NCI-H2029 treated with DMSO at 0.1 percent for 48 hours (cell line): Measurements from ENCODE around the gene EMB.
A peak's percentile ranks its signal among the peaks of the same experiment; 100 is the strongest.
"Not testable (repeated sequence)": the region's sequence is repeated elsewhere in the genome, so short reads cannot be mapped to it uniquely, and the experiment has no call there.

Source experiments
- DNase-seq: peaks from one replicate; lab custom pipeline; 2025; lab: John Stamatoyannopoulos, UW

The EMB gene

DNA sequence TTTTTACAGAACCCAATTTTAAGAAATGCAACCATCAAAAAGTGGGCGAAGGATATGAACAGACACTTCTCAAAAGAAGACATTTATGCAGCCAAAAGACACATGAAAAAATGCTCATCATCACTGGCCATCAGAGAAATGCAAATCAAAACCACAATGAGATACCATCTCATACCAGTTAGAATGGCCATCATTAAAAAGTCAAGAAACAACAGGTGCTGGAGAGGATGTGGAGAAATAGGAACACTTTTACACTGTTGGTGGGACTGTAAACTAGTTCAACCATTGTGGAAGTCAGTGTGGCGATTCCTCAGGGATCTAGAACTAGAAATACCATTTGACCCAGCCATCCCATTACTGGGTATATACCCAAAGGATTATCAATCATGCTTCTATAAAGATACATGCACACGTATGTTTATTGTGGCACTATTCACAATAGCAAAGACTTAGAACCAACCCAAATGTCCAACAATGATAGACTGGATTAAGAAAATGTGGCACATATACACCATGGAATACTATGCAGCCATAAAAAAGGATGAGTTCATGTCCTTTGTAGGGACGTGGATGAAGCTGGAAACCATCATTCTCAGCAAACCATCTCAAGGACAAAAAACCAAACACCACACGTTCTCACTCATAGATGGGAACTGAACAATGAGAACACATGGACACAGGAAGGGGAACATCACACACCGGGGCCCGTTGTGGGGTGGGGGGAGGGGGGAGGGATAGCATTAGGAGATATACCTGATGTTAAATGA lies 19.7 kb downstream of the EMB start:
- not testable (repeated sequence) for DNase-seq

- DNase-seq: peak; percentile 27
Measured at GRCh38 chr5:50420343-50420935, 20.6 kb downstream of the EMB start.

GRCh38 chr5:50419656-50420055 lies 21.4 kb downstream of the EMB start:
- not testable (repeated sequence) for DNase-seq

DNA sequence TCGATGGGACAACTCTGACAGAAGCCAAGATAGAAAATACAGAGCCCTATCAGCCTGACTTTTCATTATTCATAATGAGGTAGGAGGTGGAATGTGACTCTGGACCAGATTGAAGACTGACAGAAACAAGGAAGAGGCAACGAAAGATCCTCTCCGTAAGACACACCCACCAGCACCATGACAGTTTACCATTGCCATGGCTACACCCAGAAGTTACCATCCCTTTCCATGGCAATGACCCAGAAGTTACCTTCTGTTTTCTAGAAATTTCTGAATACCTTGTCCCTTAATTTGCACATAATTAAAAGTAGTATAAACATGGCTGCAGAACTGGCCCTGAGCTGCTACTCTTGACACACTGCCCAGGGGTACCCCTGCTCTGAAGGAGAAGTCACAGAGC lies 24.5 kb downstream of the EMB start:
- not testable (repeated sequence) for DNase-seq

DNA sequence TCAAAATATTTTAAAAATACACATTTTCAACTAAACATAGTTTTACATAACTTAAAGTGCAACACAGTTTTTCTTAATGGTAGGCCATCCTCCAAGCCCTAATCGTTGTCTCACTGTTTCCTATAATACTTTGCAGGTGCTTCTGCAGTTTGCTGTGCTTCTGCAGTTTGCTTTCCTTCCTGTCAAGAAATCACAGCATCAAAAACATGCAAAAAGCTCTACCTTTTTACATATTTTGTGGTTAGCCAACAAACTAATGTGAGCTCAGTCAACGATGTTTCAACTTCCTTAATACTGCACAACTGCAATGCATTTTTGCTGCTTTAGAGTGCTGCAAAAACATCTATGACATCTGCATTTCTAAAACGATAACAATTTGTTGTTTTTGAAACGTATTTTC lies 25.2 kb downstream of the EMB start:
- DNase-seq: no peak

GRCh38 chr5:50410932-50411331 lies 30.2 kb downstream of the EMB start:
- DNase-seq: not testable (repeated sequence)

GRCh38 chr5:50406877-50407276 lies 34.2 kb downstream of the EMB start:
- DNase-seq: no peak

DNA sequence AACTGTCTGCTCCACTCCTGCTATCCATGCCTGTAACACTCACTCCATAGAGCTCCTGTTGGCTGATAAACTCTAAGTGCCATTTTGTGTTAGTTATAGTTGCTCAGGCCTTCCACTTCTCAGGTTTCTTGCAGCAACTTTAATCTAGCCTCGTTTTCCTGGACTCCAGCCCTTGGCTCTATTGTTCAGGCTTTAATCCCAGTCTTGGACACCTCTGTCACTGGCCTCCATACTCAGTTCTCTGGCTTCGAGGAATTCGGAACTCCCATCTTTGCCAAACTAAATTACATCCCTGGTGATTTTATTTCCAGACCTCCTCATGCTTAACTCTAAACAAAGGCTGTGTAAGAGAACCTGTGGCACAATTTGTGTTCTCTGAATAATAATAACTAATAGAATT lies 39.8 kb downstream of the EMB start:
- DNase-seq: no peak

GRCh38 chr5:50393925-50394609 lies 47.0 kb downstream of the EMB start:
- not testable (repeated sequence) for DNase-seq

DNA sequence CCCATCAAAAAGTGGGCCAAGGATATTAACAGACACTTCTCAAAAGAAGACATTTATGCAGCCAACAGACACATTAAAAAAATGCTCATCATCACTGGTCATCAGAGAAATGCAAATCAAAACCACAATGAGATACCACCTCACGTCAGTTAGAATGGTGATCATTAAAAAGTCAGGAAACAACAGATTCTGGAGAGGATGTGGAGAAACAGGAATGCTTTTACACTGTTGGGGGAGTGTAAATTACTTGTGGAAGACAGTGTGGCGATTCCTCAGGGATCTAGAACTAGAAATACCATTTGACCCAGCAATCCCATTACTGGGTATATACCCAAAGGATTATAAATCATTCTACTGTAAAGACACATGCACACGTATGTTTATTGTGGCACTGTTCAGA lies 48.8 kb downstream of the EMB start:
- DNase-seq: not testable (repeated sequence)

- not testable (repeated sequence) for DNase-seq
Measured at GRCh38 chr5:50384381-50384780, 56.7 kb downstream of the EMB start.

DNA sequence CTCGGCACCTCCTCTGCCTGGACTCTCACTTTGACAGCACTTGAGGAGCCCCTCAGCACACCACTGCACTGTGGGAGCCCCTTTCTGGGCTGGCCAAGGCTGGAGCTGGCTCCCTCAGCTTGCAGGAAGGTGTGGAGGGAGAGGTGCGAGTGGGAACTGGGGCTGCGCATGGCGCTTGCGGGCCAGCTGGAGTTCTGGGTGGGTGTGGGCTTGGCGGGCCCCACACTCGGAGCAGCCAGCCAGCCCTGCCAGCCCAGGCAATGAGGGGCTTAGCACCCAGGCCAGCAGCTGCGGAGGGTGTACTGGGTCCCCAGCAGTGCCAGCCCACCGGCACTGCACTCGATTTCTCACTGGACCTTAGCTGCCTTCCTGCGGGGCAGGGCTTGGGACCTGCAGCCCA lies 64.4 kb downstream of the EMB start:
- DNase-seq: not testable (repeated sequence)

- not testable (repeated sequence) for DNase-seq
Measured at GRCh38 chr5:50369287-50370033, 71.6 kb downstream of the EMB start.

GRCh38 chr5:50365426-50366251 lies 75.4 kb downstream of the EMB start:
- DNase-seq: no peak

DNA sequence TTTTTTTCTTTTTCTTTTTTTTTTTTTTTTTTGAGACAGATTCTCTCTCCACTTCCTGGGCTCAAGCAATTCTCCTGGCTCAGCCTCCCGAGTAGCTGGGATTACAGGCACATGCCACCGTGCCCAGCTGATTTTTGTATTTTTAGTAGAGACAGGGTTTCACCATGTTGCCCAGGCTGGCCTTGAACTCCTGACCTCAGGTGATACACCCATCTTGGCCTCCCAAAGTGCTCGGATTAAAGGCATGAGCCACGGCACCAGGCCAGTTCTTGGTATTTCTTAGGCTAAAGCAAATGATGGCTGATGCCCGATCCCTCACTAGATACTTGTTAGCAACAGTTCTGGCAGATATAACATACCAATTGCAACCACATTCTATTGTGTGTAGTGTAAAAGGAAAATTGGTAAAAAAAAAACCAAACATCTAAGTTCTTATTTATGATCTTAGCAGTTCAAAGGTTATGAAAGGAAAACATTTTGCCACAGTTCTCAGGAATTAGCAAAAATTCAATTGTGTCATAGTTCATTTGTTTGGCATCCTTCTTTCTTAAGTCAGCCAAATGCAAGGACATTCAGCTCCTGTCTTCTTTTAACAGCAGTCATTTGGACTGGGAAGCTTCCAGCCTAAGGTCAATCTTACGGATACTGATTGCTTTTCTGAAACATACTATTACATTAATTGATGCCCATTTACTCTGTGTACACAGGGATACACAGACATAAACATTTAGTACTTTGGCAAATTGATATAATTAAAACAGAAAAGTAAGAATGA lies 76.4 kb downstream of the EMB start:
- not testable (repeated sequence) for DNase-seq

DNA sequence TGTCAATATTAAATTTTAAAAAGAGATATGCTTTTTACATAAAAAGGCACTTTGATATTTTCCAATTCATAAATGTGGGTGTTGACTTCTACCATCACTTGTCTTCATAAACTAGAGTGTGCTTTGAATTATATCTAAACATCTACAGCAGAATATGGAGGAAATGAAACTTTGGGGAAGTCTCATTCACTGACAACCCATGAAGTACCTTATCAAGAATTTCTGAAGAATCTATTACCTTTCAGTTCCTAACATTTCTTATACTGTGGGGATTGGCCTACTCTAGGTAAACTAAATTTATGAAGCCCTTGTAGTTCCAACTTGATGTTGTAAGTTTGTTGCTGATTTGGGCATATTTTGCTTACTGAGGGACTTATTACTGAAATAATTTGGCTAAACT lies 81.9 kb downstream of the EMB start:
- DNase-seq: no peak

GRCh38 chr5:50352382-50352781 lies 88.7 kb downstream of the EMB start:
- no peak for DNase-seq
